Measurements from ENCODE around the gene PTPRN2.

DNA sequence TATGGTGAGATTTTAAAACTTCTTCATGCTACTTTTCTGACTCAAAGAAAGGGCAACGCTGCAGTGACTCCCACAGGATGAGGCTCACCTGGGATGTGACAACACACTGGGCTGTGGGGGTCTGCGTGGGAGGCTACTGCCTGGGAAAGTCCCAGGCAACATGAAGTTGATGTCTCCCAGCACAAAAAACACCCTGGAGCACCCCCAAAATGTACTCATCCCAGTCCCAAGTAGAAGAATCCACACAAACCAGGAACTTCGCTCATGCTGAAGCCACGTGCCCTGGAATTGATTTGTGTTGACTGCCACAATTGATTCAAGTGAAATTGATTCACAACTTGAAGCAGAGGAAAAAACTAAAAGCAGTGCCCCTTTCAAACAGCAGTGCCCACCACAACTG lies 24.9 kb upstream of the PTPRN2 start:
- no peak for TF ChIP-seq ZFP36 (IDR thresholded peaks at IDR 0.05; ENCODE audit: borderline replicate concordance, low read depth, low read length, partially characterized antibody)
- TF ChIP-seq POLR2AphosphoS5 (IDR thresholded peaks at IDR 0.05; ENCODE audit: low read depth, low read length): no peak
- no peak for TF ChIP-seq EZH2 (conservative IDR thresholded peaks at IDR 0.05; ENCODE audit: low read depth, low read length)
- TF ChIP-seq, protein P1, sequence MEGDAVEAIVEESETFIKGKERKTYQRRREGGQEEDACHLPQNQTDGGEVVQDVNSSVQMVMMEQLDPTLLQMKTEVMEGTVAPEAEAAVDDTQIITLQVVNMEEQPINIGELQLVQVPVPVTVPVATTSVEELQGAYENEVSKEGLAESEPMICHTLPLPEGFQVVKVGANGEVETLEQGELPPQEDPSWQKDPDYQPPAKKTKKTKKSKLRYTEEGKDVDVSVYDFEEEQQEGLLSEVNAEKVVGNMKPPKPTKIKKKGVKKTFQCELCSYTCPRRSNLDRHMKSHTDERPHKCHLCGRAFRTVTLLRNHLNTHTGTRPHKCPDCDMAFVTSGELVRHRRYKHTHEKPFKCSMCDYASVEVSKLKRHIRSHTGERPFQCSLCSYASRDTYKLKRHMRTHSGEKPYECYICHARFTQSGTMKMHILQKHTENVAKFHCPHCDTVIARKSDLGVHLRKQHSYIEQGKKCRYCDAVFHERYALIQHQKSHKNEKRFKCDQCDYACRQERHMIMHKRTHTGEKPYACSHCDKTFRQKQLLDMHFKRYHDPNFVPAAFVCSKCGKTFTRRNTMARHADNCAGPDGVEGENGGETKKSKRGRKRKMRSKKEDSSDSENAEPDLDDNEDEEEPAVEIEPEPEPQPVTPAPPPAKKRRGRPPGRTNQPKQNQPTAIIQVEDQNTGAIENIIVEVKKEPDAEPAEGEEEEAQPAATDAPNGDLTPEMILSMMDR (CRISPR knock-in tag; IDR thresholded peaks at IDR 0.05): no peak
- TF ChIP-seq, protein P2, sequence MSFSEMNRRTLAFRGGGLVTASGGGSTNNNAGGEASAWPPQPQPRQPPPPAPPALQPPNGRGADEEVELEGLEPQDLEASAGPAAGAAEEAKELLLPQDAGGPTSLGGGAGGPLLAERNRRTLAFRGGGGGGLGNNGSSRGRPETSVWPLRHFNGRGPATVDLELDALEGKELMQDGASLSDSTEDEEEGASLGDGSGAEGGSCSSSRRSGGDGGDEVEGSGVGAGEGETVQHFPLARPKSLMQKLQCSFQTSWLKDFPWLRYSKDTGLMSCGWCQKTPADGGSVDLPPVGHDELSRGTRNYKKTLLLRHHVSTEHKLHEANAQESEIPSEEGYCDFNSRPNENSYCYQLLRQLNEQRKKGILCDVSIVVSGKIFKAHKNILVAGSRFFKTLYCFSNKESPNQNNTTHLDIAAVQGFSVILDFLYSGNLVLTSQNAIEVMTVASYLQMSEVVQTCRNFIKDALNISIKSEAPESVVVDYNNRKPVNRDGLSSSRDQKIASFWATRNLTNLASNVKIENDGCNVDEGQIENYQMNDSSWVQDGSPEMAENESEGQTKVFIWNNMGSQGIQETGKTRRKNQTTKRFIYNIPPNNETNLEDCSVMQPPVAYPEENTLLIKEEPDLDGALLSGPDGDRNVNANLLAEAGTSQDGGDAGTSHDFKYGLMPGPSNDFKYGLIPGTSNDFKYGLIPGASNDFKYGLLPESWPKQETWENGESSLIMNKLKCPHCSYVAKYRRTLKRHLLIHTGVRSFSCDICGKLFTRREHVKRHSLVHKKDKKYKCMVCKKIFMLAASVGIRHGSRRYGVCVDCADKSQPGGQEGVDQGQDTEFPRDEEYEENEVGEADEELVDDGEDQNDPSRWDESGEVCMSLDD (CRISPR knock-in tag; IDR thresholded peaks at IDR 0.05; ENCODE audit: borderline replicate concordance): no peak
- no peak for TF ChIP-seq ZSCAN29 (CRISPR knock-in tag; conservative IDR thresholded peaks at IDR 0.05)
- TF ChIP-seq, protein P3, sequence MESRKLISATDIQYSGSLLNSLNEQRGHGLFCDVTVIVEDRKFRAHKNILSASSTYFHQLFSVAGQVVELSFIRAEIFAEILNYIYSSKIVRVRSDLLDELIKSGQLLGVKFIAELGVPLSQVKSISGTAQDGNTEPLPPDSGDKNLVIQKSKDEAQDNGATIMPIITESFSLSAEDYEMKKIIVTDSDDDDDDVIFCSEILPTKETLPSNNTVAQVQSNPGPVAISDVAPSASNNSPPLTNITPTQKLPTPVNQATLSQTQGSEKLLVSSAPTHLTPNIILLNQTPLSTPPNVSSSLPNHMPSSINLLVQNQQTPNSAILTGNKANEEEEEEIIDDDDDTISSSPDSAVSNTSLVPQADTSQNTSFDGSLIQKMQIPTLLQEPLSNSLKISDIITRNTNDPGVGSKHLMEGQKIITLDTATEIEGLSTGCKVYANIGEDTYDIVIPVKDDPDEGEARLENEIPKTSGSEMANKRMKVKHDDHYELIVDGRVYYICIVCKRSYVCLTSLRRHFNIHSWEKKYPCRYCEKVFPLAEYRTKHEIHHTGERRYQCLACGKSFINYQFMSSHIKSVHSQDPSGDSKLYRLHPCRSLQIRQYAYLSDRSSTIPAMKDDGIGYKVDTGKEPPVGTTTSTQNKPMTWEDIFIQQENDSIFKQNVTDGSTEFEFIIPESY (CRISPR knock-in tag; IDR thresholded peaks at IDR 0.05): no peak
- TF ChIP-seq, protein P4, sequence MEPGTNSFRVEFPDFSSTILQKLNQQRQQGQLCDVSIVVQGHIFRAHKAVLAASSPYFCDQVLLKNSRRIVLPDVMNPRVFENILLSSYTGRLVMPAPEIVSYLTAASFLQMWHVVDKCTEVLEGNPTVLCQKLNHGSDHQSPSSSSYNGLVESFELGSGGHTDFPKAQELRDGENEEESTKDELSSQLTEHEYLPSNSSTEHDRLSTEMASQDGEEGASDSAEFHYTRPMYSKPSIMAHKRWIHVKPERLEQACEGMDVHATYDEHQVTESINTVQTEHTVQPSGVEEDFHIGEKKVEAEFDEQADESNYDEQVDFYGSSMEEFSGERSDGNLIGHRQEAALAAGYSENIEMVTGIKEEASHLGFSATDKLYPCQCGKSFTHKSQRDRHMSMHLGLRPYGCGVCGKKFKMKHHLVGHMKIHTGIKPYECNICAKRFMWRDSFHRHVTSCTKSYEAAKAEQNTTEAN (CRISPR knock-in tag; conservative IDR thresholded peaks at IDR 0.05): no peak
- no peak for TF ChIP-seq SRSF1 (optimal IDR thresholded peaks at IDR 0.05; ENCODE audit: low read depth, low read length)
- TF ChIP-seq, protein P5, sequence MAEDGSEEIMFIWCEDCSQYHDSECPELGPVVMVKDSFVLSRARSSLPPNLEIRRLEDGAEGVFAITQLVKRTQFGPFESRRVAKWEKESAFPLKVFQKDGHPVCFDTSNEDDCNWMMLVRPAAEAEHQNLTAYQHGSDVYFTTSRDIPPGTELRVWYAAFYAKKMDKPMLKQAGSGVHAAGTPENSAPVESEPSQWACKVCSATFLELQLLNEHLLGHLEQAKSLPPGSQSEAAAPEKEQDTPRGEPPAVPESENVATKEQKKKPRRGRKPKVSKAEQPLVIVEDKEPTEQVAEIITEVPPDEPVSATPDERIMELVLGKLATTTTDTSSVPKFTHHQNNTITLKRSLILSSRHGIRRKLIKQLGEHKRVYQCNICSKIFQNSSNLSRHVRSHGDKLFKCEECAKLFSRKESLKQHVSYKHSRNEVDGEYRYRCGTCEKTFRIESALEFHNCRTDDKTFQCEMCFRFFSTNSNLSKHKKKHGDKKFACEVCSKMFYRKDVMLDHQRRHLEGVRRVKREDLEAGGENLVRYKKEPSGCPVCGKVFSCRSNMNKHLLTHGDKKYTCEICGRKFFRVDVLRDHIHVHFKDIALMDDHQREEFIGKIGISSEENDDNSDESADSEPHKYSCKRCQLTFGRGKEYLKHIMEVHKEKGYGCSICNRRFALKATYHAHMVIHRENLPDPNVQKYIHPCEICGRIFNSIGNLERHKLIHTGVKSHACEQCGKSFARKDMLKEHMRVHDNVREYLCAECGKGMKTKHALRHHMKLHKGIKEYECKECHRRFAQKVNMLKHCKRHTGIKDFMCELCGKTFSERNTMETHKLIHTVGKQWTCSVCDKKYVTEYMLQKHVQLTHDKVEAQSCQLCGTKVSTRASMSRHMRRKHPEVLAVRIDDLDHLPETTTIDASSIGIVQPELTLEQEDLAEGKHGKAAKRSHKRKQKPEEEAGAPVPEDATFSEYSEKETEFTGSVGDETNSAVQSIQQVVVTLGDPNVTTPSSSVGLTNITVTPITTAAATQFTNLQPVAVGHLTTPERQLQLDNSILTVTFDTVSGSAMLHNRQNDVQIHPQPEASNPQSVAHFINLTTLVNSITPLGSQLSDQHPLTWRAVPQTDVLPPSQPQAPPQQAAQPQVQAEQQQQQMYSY (CRISPR knock-in tag; IDR thresholded peaks at IDR 0.05): no peak
